ENCODE results near the gene TARS2. TPM values are rescaled to one million over a fixed set of nuclear protein-coding genes. Genes with fewer than 3 reads are reported as not detected.

The TARS2 gene
- total RNA-seq, 1 experiment from 2014 or later: 30.6 TPM

- POLR2A ChIA-PET: no interaction called here
- intact Hi-C loops (cut with micrococcal nuclease; ENCODE audit: unreplicated experiment): no loop called here
These were observed 69.9 kb downstream of the TARS2 start for GRCh38 chr1:150557065-150557600.

More at GRCh38 chr1:150557065-150557600, 69.9 kb downstream of the TARS2 start:
- CTCF ChIA-PET: interaction anchor here (0.7 to 1.0 kb wide), 2 partner anchors 25 to 59 kb away, joined by 3 to 6 read pairs; no protein-coding TSS in a partner anchor
- H3K27me3 ChIP-seq (replicated peaks; ENCODE audit: control insufficient read depth, insufficient read depth, low read length): no peaks in the 10 kb centered on the region
- Mint-ChIP-seq H3K9me3 (ENCODE audit: unreplicated experiment) (no peaks in the 10 kb centered on the region), H3K36me3 (ENCODE audit: insufficient read depth, unreplicated experiment) (peaks cover 41% of the 10 kb centered on the region), H3K4me1 (ENCODE audit: low read depth, unreplicated experiment) (peaks cover 17% of the 10 kb centered on the region), H3K27ac (ENCODE audit: unreplicated experiment) (no peak overlapping the region), H3K27me3 (ENCODE audit: insufficient read depth, unreplicated experiment) (no peaks in the 10 kb centered on the region), H3K4me3 (ENCODE audit: unreplicated experiment) (no peak overlapping the region)
- no peak for TF ChIP-seq CTCF (IDR thresholded peaks at IDR 0.05; ENCODE audit: insufficient read depth in 1 of 2, low read depth in 1 of 2, low read length in 1 of 2, severe bottlenecking in 1 of 2, unreplicated experiment in 1 of 2)
- no peak overlapping the region for H3K4me3 ChIP-seq (ENCODE audit: low read depth, low read length)
- peaks cover 25% of the 10 kb centered on the region for H3K4me1 ChIP-seq
- BruUV-seq (replicated peaks): no TSS peak
- no peaks in the 10 kb centered on the region for H3K9me3 ChIP-seq
- H3K36me3 ChIP-seq (ENCODE audit: control insufficient read depth, insufficient read depth, low read length): no peaks in the 10 kb centered on the region; the same call in 1 of the 2 replicates
- DNase-seq: no peak

Small RNA genes lying within 50 kb of the gene (microRNA-seq; reads per million reads assigned to microRNA genes)
- not detected for gene MIR4257
- not detected for gene MIR6878

Other genes with a start within 250 kb of the TARS2 start
- gene CA14, start 229.6 kb upstream of the TARS2 start, total RNA-seq (2022): not detected in 2 replicates
- gene APH1A, start 218.4 kb upstream of the TARS2 start, total RNA-seq (2022): 93.8 and 96.7 TPM in 2 replicates
- 0.26 and 0.82 TPM in 2 replicates for gene C1orf54, start 214.6 kb upstream of the TARS2 start, total RNA-seq (2022)
- gene CIART, start 204.9 kb upstream of the TARS2 start, total RNA-seq (2022): 2.6 and 3.2 TPM in 2 replicates
- 16.7 and 17.5 TPM in 2 replicates for gene MRPS21, start 193.6 kb upstream of the TARS2 start, total RNA-seq (2022)
- 81.2 and 85.3 TPM in 2 replicates for gene PRPF3, start 165.9 kb upstream of the TARS2 start, total RNA-seq (2022)
- gene RPRD2, start 123.3 kb upstream of the TARS2 start, total RNA-seq (2022): 24.3 and 25.0 TPM in 2 replicates
- 0.95 and 2.4 TPM in 2 replicates for gene ECM1, start 20.7 kb downstream of the TARS2 start, total RNA-seq (2022)
- 0.59 and 0.63 TPM in 2 replicates for gene FALEC, start 28.3 kb downstream of the TARS2 start, total RNA-seq (2022)
- 16.1 and 17.6 TPM in 2 replicates for gene ADAMTSL4, start 62.0 kb downstream of the TARS2 start, total RNA-seq (2022)
- 130 and 134 TPM in 2 replicates for gene MCL1, start 92.2 kb downstream of the TARS2 start, total RNA-seq (2022)
- 178 TPM in 2 replicates for gene ENSA, start 142.2 kb downstream of the TARS2 start, total RNA-seq (2022)
- gene GOLPH3L, start 209.7 kb downstream of the TARS2 start, total RNA-seq (2022): 13.3 and 14.7 TPM in 2 replicates
- not detected in 2 replicates for gene HORMAD1, start 233.5 kb downstream of the TARS2 start, total RNA-seq (2022)

Data from Caco-2 (cell line).